NCI-H128 (cell line): ENCODE measurements around the gene SEC23A.
"Not testable (repeated sequence)": the region's sequence is repeated elsewhere in the genome, so short reads cannot be mapped to it uniquely, and the experiment has no call there.

Experiments used
- DNase-seq: peaks from one replicate; lab custom pipeline; 2025; ENCODE audit not compliant: unreplicated experiment; lab: John Stamatoyannopoulos, UW

SEC23A gene

DNA sequence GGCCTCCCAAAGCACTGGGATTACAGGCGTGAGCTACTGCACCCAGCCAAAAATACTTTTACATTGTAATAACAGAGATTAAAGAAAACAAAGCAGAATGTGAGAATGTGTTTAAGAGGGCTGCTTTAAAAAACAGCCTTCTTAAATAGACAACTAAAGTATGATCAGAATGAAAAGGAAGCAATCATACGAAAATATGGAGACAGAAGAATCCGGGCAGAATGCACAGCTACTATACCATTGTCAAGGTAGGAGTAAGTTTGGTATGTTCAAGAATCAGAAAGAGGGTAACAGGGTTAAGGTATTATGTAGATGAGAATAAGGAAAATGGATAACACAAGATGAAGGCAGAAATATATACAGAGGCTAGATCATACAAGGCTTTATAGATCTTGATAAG lies 8.5 kb downstream of the SEC23A start:
- no peak for DNase-seq

GRCh38 chr14:39091716-39092115 lies 11.3 kb downstream of the SEC23A start:
- DNase-seq, result no peak

- DNase-seq, result no peak
Measured at GRCh38 chr14:39090548-39091111, 12.4 kb downstream of the SEC23A start.

DNA sequence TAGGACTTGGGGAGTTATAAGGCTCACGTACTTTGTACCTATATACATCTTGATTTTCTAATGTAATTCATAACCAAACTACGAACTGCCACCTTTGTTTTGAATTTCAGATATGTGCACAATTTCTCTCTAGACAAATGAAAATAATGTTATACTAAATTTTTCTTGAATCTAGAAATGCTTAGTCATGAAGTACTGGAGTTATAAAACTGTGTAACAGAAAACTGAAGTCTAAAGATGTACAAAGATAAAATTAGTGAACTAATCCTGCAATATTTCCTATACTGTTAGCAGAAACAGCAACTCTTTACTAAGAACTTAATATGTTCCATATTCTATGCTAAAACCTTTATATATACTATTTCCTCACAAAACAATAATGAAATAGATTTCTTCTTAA lies 15.5 kb downstream of the SEC23A start:
- DNase-seq, result no peak

- no peak for DNase-seq
Measured at GRCh38 chr14:39085933-39086332, 17.1 kb downstream of the SEC23A start.

DNA sequence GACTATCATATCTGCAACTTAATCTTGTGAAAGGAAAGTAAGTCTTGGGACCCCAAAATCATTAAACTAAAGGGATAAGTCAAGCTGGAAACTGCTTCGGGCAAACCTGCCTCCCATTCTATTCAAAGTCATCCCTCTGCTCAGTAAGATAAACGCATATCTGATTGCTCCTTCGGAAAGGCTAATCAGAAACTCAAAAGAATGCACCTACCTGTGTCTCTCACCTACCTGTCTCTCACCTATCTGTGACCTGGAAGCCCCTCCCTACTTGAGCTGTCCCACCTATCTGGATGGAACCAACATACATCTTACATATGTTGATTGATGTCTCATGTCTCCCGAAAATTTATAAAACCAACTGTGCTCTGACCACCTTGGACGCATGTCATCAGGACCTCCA lies 19.9 kb downstream of the SEC23A start:
- DNase-seq, result no peak

- DNase-seq, result no peak
Measured at GRCh38 chr14:39080886-39081285, 22.1 kb downstream of the SEC23A start.

GRCh38 chr14:39071096-39071495 lies 31.9 kb downstream of the SEC23A start:
- no peak for DNase-seq

- DNase-seq, result no peak
Measured at GRCh38 chr14:39069923-39070322, 33.1 kb downstream of the SEC23A start.

GRCh38 chr14:39069169-39069805 lies 33.7 kb downstream of the SEC23A start:
- DNase-seq, result not testable (repeated sequence)

- DNase-seq, result no peak
Measured at GRCh38 chr14:39060818-39061437, 42.1 kb downstream of the SEC23A start.

GRCh38 chr14:39055786-39056474 lies 47.1 kb downstream of the SEC23A start:
- no peak for DNase-seq

- not testable (repeated sequence) for DNase-seq
Measured at GRCh38 chr14:39052869-39053454, 50.1 kb downstream of the SEC23A start.

GRCh38 chr14:39050389-39050788 lies 52.6 kb downstream of the SEC23A start:
- no peak for DNase-seq

DNA sequence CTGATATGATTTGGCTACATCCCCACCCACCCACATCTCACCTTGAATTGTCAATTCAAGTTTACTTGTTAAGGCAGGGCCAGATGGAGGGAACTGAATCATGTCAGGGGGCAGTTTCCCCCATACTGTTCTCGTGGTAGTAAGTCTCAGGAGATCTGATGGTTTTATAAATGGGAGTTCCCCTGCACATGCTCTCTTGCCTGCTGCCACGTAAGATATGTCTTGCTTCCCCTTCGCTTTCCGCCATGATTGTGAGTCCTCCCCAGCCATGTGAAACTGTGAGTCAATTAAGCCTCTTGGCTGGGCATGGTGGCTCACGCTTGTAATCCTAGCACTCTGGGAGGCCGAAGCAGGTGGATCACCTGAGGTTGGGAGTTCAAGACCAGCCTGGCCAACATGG lies 57.1 kb downstream of the SEC23A start:
- not testable (repeated sequence) for DNase-seq

GRCh38 chr14:39043352-39043943 lies 59.6 kb downstream of the SEC23A start:
- no peak for DNase-seq

GRCh38 chr14:39040529-39040928 lies 62.5 kb downstream of the SEC23A start:
- DNase-seq, result no peak

- DNase-seq, result no peak
Measured at GRCh38 chr14:39038542-39038941, 64.5 kb downstream of the SEC23A start.

GRCh38 chr14:39036760-39037159 lies 66.3 kb downstream of the SEC23A start:
- DNase-seq, result no peak

- no peak for DNase-seq
Measured at GRCh38 chr14:39035336-39035735, 67.7 kb downstream of the SEC23A start.
